ENCODE measurements around the gene AP3B1. TPM values are rescaled to one million over a fixed set of nuclear protein-coding genes. Genes with fewer than 3 reads are reported as not detected.

AP3B1 gene
- total RNA-seq, 6 experiments from 2014 or later = 11.4 to 17.9 (median 12.9) TPM

DNA sequence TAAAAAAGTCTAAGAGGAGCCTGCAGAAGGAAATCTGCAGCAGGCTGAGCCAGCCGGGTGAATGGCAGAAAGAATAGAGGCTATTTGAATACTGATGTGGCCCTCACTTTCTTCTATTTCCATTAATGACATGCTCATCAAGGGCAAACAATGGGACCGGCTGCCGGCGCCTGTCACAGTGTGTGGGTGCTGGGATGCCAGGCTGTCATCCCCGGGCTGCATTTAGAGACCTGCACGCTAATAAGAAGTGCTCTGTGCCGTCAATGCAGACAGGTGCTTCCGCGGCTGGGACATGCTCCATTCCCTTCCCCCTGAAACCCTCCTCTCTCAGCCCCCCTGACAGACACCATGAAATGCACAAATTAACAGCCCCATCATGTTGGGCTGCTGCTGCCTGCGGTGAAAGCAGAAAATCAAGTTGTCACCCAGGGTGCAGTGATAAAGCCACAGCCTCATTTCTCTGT lies 300.6 kb downstream of the AP3B1 start:
- H3K36me3 ChIP-seq = no peaks in the 10 kb centered on the region
- TF ChIP-seq POLR2A (IDR thresholded peaks at IDR 0.05) = no peak
- TF ChIP-seq, protein P1, sequence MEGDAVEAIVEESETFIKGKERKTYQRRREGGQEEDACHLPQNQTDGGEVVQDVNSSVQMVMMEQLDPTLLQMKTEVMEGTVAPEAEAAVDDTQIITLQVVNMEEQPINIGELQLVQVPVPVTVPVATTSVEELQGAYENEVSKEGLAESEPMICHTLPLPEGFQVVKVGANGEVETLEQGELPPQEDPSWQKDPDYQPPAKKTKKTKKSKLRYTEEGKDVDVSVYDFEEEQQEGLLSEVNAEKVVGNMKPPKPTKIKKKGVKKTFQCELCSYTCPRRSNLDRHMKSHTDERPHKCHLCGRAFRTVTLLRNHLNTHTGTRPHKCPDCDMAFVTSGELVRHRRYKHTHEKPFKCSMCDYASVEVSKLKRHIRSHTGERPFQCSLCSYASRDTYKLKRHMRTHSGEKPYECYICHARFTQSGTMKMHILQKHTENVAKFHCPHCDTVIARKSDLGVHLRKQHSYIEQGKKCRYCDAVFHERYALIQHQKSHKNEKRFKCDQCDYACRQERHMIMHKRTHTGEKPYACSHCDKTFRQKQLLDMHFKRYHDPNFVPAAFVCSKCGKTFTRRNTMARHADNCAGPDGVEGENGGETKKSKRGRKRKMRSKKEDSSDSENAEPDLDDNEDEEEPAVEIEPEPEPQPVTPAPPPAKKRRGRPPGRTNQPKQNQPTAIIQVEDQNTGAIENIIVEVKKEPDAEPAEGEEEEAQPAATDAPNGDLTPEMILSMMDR (IDR thresholded peaks at IDR 0.05) = no peak
- 77% methylated on average over 3 of the region's 10 CpGs for WGBS (ENCODE audit: insufficient coverage, low coverage, low lambda C conversion rate, missing lambda C conversion rate)
- H3K27ac ChIP-seq = no peak overlapping the region
- ATAC-seq = no peak
- intact Hi-C loops (cut with DNase I) = no loop called here
- H3K9me3 ChIP-seq = no peaks in the 10 kb centered on the region
- DNase-seq = no peak
- H3K4me1 ChIP-seq = no peaks in the 10 kb centered on the region
- H3K4me3 ChIP-seq = no peak overlapping the region
- no peaks in the 10 kb centered on the region for H3K27me3 ChIP-seq

GRCh38 chr5:77993141-77993854 lies 301.2 kb downstream of the AP3B1 start:
- intact Hi-C loops (cut with DNase I) = no loop called here
- 87% methylated on average over 17 of the region's 17 CpGs for WGBS (ENCODE audit: insufficient coverage, low coverage, low lambda C conversion rate, missing lambda C conversion rate)
- DNase-seq = no peak

DNA sequence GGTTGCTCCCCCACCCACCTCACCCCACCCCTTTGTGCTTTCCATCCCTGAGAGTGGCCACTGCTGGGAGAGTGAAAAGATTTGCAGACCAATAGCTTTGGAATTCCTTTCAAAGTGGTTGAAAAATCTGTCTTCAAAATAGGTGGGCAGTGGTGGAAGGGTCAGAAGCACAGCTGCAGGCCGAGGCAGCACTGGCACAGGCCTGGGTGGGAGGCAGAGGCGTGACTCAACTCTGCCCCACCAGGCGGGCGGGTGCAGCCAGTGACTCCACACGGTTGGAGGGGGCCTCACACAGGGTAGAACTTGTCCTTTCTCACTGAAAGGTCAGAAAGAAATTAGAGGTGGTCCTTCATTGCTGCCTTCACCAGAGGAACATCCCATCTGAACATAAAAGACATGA lies 303.4 kb downstream of the AP3B1 start:
- DNase-seq = no peak
- Histone ChIP-seq H3K27ac (no peak overlapping the region), H3K27me3 (no peaks in the 10 kb centered on the region), H3K4me1 (no peaks in the 10 kb centered on the region), H3K36me3 (no peaks in the 10 kb centered on the region), H3K9me3 (no peaks in the 10 kb centered on the region), H3K4me3 (no peak overlapping the region)
- intact Hi-C loops (cut with DNase I) = no loop called here
- WGBS (ENCODE audit: insufficient coverage, low coverage, low lambda C conversion rate, missing lambda C conversion rate) = 83% methylated on average over 4 of the region's 5 CpGs
- no peak for ATAC-seq
- no peak for TF ChIP-seq POLR2A (IDR thresholded peaks at IDR 0.05)
- TF ChIP-seq, protein P1 (IDR thresholded peaks at IDR 0.05) = no peak

More at GRCh38 chr5:77993141-77993854, 301.2 kb downstream of the AP3B1 start:
- no peaks in the 10 kb centered on the region for H3K4me1 ChIP-seq
- no peak for TF ChIP-seq POLR2A (IDR thresholded peaks at IDR 0.05)
- TF ChIP-seq, protein P1 (IDR thresholded peaks at IDR 0.05) = no peak
- H3K27me3 ChIP-seq = no peaks in the 10 kb centered on the region
- no peaks in the 10 kb centered on the region for H3K36me3 ChIP-seq
- no peak overlapping the region for H3K4me3 ChIP-seq
- no peaks in the 10 kb centered on the region for H3K9me3 ChIP-seq
- ATAC-seq = no peak
- H3K27ac ChIP-seq = no peak overlapping the region

- intact Hi-C loops (cut with DNase I) = no loop called here
- Histone ChIP-seq H3K9me3 (no peaks in the 10 kb centered on the region), H3K27me3 (no peaks in the 10 kb centered on the region), H3K27ac (no peak overlapping the region), H3K4me1 (no peaks in the 10 kb centered on the region), H3K36me3 (no peaks in the 10 kb centered on the region), H3K4me3 (no peak overlapping the region)
- no peak for ATAC-seq
- WGBS (ENCODE audit: insufficient coverage, low coverage, low lambda C conversion rate, missing lambda C conversion rate) = 90% methylated on average over 2 of the region's 3 CpGs
- DNase-seq = no peak
- no peak for TF ChIP-seq POLR2A (IDR thresholded peaks at IDR 0.05)
- TF ChIP-seq, protein P1 (IDR thresholded peaks at IDR 0.05) = no peak
These were observed 304.5 kb downstream of the AP3B1 start for GRCh38 chr5:77990020-77990419.
